Psoas muscle (tissue), 8 donors: ENCODE results near the gene VANGL1. TPM values are rescaled to one million over a fixed set of nuclear protein-coding genes. Genes with fewer than 3 reads are reported as not detected.

Experiments used
- ATAC-seq, 4 donors: fragments of 200-7000 bp; cut with Tn5 transposase; one replicate each; pipeline ENCODE4 v1.9.1; 2020; ENCODE audit warnings: moderate library complexity in 3 of 4, mild to moderate bottlenecking in 2 of 4
- DNase-seq, 2 donors: peaks; one replicate each; pipeline ENCODE4 v3.0.0-alpha.2; 2020
- H3K27ac ChIP-seq: fragments of 200-600 bp; one replicate; pipeline ENCODE4 v1.8.0; 2022
- H3K27me3 ChIP-seq, 3 donors: fragments of 200-600 bp in 1 of 3; one replicate each; pipeline versions ENCODE4 v1.6.1 to v1.8.0; 2013 to 2022; ENCODE audit warnings: low read length in 2 of 3, mild to moderate bottlenecking in 2 of 3, moderate library complexity in 1 of 3; ENCODE audit not compliant: insufficient read depth in 3 of 3
- H3K36me3 ChIP-seq, 2 donors: fragments of 200-600 bp in 1 of 2; one replicate each; pipeline versions ENCODE4 v1.6.1 to v1.8.0; 2013 to 2022; ENCODE audit warnings: low read depth in 1 of 2, mild to moderate bottlenecking in 1 of 2, moderate library complexity in 1 of 2; ENCODE audit not compliant: insufficient read depth in 1 of 2
- H3K4me1 ChIP-seq: fragments of 200-600 bp; one replicate; pipeline ENCODE4 v1.8.0; 2022
- H3K4me3 ChIP-seq: fragments of 200-600 bp; one replicate; pipeline ENCODE4 v1.8.0; 2022; ENCODE audit warnings: mild to moderate bottlenecking
- H3K9me3 ChIP-seq: fragments of 200-600 bp; one replicate; pipeline ENCODE4 v1.8.0; 2022
- WGBS, 3 donors: extraction: QIAGEN DNeasy Blood & Tissue Kit; methylation state at CpG; one replicate each; pipeline versions ENCODE4 v1.1.6 to v1.1.7; 2013; 5-methylcytosine and 5-hydroxymethylcytosine counted together
- intact Hi-C, 2 donors: fragments of 100-400 bp; cut with DNase I; formaldehyde crosslinking; loops; one replicate each; pipeline versions ENCODE4 v1.11.0 to v1.14.2; 2022
- polyA plus RNA-seq, 3 donors: library from polyadenylated mRNA; stranded (reverse); fragments of 200-250 nt; gene quantifications; one replicate each; pipeline ENCODE4 v1.2.3, GENCODE V29; 2013
- total RNA-seq, 4 donors: library from RNA; stranded (reverse); fragmentation: NEBNext Ultra II Directional in 2 of 4; extraction: Animal tissue kit (Norgen Biotek cat#: 25700) in 2 of 4; gene quantifications; one replicate each; pipeline versions ENCODE4 v1.2.1 to v1.2.4, GENCODE V29; 2021 to 2023
- TF ChIP-seq, protein P1 (sequence below): fragments of 200-600 bp; IDR thresholded peaks from one replicate; pipeline ENCODE4 v1.8.0; 2022; ENCODE audit warnings: antibody characterized with exemption
- donor health status: healthy with polysubstance abuse.
- donor health status: DM: no; HTN: no; CAD: no; lungs with moderate emphysema.
- donor health status: Bipolar disorder and iron deficiency.
- donor health status: healthy.
- donor health status: DM: yes; HTN: yes; CAD: no.
- donor health status: DM: no; HTN: no; CAD: no.
- donor health status: DM: no; HTN: no; CAD: no.
- donor health status: DM: yes; HTN: yes; CAD: no.

VANGL1 gene
- total and polyA plus RNA-seq, 7 donors = 0.48 to 2.4 (median 1.2) TPM

DNA sequence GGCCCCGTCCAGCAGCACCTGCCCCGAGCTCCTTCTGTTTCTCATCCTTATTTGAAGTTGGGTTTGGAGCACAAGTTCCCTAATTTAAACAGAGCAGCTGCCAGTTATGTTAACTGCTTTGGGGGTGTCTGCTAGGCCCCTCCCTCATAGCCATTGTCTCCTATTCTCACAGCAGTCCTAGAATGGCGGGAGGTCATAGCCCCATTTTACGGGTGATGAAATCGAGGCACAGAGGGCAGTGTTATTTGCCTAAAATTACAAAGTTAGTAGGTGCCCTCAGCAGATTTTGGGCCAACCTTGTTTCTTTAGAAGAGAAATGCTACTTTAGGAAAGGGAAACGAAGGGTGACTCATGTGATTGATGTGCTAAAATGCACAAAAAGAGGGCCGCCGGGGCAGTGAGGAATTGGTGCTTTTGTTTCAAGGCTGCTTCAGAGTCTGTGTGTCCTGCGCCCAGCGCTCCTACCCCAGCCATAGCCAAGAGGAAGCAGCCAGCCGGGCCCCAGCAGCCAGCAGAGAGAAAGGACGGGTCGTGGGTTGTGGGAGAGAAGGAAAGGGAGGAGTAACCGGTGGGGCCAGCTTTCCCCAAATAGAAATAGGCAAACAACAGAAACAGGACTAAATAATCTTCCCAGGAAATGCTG, 13.0 kb downstream of the VANGL1 start:
- no peak overlapping the region for H3K27ac ChIP-seq
- ATAC-seq = peak in 1 of 4 donors; percentile 40
- no peak for DNase-seq
- intact Hi-C loops = no loop called here
- H3K9me3 ChIP-seq = no peaks in the 10 kb centered on the region
- peaks cover 4% of the 10 kb centered on the region for H3K4me1 ChIP-seq
- no peaks in the 10 kb centered on the region for H3K27me3 ChIP-seq
- H3K36me3 ChIP-seq = no peaks in the 10 kb centered on the region
- no peak overlapping the region for H3K4me3 ChIP-seq
- WGBS, 3 donors = 72 to 79% (median 74%) methylated on average over 13 to 14 of the region's 14 CpGs
- TF ChIP-seq, protein P1, sequence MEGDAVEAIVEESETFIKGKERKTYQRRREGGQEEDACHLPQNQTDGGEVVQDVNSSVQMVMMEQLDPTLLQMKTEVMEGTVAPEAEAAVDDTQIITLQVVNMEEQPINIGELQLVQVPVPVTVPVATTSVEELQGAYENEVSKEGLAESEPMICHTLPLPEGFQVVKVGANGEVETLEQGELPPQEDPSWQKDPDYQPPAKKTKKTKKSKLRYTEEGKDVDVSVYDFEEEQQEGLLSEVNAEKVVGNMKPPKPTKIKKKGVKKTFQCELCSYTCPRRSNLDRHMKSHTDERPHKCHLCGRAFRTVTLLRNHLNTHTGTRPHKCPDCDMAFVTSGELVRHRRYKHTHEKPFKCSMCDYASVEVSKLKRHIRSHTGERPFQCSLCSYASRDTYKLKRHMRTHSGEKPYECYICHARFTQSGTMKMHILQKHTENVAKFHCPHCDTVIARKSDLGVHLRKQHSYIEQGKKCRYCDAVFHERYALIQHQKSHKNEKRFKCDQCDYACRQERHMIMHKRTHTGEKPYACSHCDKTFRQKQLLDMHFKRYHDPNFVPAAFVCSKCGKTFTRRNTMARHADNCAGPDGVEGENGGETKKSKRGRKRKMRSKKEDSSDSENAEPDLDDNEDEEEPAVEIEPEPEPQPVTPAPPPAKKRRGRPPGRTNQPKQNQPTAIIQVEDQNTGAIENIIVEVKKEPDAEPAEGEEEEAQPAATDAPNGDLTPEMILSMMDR = no peak

DNA sequence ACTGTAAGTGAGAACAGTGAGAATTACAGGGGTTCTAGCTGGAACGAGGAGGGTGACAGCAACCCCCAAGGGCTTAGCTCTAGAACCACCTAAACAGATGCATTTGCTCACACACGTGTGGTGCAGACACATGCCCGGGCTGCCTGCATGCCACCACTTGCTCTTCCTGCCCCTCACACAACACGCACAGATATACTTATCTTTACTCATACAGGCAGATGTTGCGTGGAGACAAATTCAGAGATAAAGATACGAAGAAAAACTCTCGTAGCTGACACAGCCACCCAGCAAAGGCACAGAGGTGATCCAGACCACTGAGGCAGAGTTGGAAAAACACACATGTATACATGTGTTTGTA, 13.5 kb downstream of the VANGL1 start:
- H3K4me3 ChIP-seq = no peak overlapping the region
- H3K27me3 ChIP-seq = no peaks in the 10 kb centered on the region
- no peaks in the 10 kb centered on the region for H3K36me3 ChIP-seq
- intact Hi-C loops = no loop called here
- H3K9me3 ChIP-seq = no peaks in the 10 kb centered on the region
- TF ChIP-seq, protein P1 = no peak
- 75 to 79% (median 78%) methylated on average over 7 of the region's 7 CpGs for WGBS, 3 donors
- H3K27ac ChIP-seq = no peak overlapping the region
- DNase-seq (no peak), ATAC-seq (peak in 1 of 4 donors; percentile 10)
- H3K4me1 ChIP-seq = peaks cover 4% of the 10 kb centered on the region

DNA sequence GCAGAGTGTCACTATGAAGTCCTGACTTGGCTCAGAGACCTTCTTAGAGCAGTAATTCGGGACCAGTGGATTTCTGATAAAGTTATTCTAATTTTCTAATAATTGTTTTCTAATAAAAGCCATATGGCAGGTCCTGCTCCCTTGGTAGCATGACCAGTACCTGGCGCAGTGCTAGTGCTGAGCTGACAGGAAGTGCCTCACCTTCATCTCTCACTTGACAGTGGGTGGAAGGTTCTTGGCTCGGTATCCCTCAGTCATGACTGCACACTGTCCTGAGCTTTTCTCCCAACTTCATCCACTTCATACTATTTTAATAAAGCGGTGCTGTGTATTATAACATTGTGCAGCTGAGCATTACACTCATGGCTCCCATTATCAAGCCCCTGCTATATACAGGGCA, 14.1 kb downstream of the VANGL1 start:
- Histone ChIP-seq H3K27me3 (no peaks in the 10 kb centered on the region), H3K9me3 (no peaks in the 10 kb centered on the region), H3K27ac (no peak overlapping the region), H3K4me1 (peaks cover 4% of the 10 kb centered on the region), H3K36me3 (peaks cover 0 to 6% of the 10 kb centered on the region in 2 donors), H3K4me3 (no peak overlapping the region)
- intact Hi-C loops = no loop called here
- WGBS, 3 donors = 94 to 95% (median 94%) methylated on average over 4 of the region's 4 CpGs
- TF ChIP-seq, protein P1 = no peak
- no peak for DNase-seq
- ATAC-seq = no peak

DNA sequence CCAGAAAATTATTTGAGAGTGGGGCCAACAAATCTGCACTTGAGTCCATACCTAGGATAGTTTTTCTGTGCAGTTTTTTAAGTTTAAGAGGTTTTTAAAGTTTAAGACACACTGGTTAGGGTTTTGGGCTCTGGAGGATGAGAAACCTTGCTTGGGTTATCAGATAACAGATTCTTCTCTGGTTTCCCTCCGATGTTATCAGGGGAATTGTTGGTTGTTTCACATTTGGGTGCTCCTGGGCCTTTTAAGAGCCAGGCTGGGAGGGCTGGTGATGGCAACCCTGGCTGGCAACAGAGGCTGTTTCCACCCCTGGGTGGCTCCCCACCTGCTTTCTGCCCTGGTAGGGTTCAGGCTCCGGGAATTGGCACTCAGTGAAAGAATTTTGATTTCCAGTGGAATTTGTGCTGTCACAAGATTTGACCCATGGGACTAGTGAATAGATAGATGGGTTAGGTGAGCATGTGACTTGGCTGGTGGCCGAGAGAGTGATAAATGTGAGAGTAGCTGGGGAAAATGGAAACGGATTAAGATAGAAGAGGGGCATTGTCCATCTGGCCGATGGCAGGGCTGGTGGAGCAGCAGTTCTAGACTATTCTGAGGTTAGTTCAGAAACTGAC, 14.8 kb downstream of the VANGL1 start:
- 59 to 80% (median 71%) methylated on average over 5 of the region's 5 CpGs for WGBS, 3 donors

More for the DNA sequence above, 14.8 kb downstream of the VANGL1 start:
- Histone ChIP-seq H3K27me3 (no peaks in the 10 kb centered on the region), H3K4me3 (no peak overlapping the region), H3K9me3 (no peaks in the 10 kb centered on the region), H3K4me1 (peaks cover 4% of the 10 kb centered on the region), H3K36me3 (peaks cover 0 to 6% of the 10 kb centered on the region in 2 donors), H3K27ac (no peak overlapping the region)
- TF ChIP-seq, protein P1 = no peak
- no peak for ATAC-seq
- no peak for DNase-seq
- intact Hi-C loops = no loop called here
